Activated naive CD8-positive, alpha-beta T cell treated with anti-CD3 and anti-CD28 coated beads for 36 hours (primary cell): ENCODE results near the gene KIF13A. TPM values are rescaled to one million over a fixed set of nuclear protein-coding genes. Genes with fewer than 3 reads are reported as not detected.
"Not testable (repeated sequence)": the region's sequence is repeated elsewhere in the genome, so short reads cannot be mapped to it uniquely, and the experiment has no call there.

Experiments used
- DNase-seq: peaks from one replicate; pipeline ENCODE4 v3.0.0; 2021
- H3K27ac Mint-ChIP-seq: one replicate; pipeline ENCODE4 v1.8.0; 2022; ENCODE audit warnings: mild to moderate bottlenecking, moderate library complexity, mixed read lengths
- H3K27me3 Mint-ChIP-seq: one replicate; pipeline ENCODE4 v1.8.0; 2022; ENCODE audit warnings: mild to moderate bottlenecking, mixed read lengths
- H3K36me3 Mint-ChIP-seq: one replicate; pipeline ENCODE4 v1.8.0; 2021; ENCODE audit warnings: mild to moderate bottlenecking, mixed read lengths
- H3K4me1 Mint-ChIP-seq: one replicate; pipeline ENCODE4 v1.8.0; 2021; ENCODE audit warnings: mixed read lengths
- H3K4me3 Mint-ChIP-seq: one replicate; pipeline ENCODE4 v1.8.0; 2022; ENCODE audit warnings: mild to moderate bottlenecking, moderate library complexity, mixed read lengths
- H3K9me3 Mint-ChIP-seq: one replicate; pipeline ENCODE4 v1.8.0; 2022; ENCODE audit warnings: mixed read lengths
- total RNA-seq, 2 experiments: library from RNA; stranded (reverse); gene quantifications; one replicate each; pipeline ENCODE4 v1.2.3, GENCODE V29; 2021

The KIF13A gene
- total RNA-seq, 2 experiments from 2014 or later: not detected

GRCh38 chr6:18016698-18017097 lies 29.3 kb upstream of the KIF13A start:
- no peaks in the 10 kb centered on the region for H3K36me3 Mint-ChIP-seq
- no peak for DNase-seq
- no peaks in the 10 kb centered on the region for H3K9me3 Mint-ChIP-seq
- no peak overlapping the region for H3K4me3 Mint-ChIP-seq
- no peaks in the 10 kb centered on the region for H3K4me1 Mint-ChIP-seq
- H3K27ac Mint-ChIP-seq: no peak overlapping the region
- H3K27me3 Mint-ChIP-seq: peaks cover 18% of the 10 kb centered on the region

- Mint-ChIP-seq H3K36me3 (no peaks in the 10 kb centered on the region), H3K4me3 (no peak overlapping the region), H3K27ac (no peak overlapping the region), H3K9me3 (no peaks in the 10 kb centered on the region), H3K27me3 (peaks cover 16% of the 10 kb centered on the region), H3K4me1 (no peaks in the 10 kb centered on the region)
- DNase-seq: no peak
Measured at GRCh38 chr6:18016133-18016532, 28.7 kb upstream of the KIF13A start.

GRCh38 chr6:18011287-18011686 lies 23.9 kb upstream of the KIF13A start:
- DNase-seq: no peak
- Mint-ChIP-seq H3K27ac (no peak overlapping the region), H3K36me3 (no peaks in the 10 kb centered on the region), H3K27me3 (peaks cover 3% of the 10 kb centered on the region), H3K9me3 (no peaks in the 10 kb centered on the region), H3K4me3 (no peak overlapping the region), H3K4me1 (no peaks in the 10 kb centered on the region)

- H3K27ac Mint-ChIP-seq, H3K4me3 Mint-ChIP-seq, H3K36me3 Mint-ChIP-seq: not testable (repeated sequence)
Measured at GRCh38 chr6:18010540-18010939, 23.1 kb upstream of the KIF13A start.

GRCh38 chr6:18004256-18004985 lies 17.0 kb upstream of the KIF13A start:
- no peaks in the 10 kb centered on the region for H3K36me3 Mint-ChIP-seq
- DNase-seq: no peak
- no peaks in the 10 kb centered on the region for H3K4me1 Mint-ChIP-seq
- H3K9me3 Mint-ChIP-seq: no peaks in the 10 kb centered on the region
- peaks cover 1% of the 10 kb centered on the region for H3K27me3 Mint-ChIP-seq
- no peak overlapping the region for H3K4me3 Mint-ChIP-seq
- H3K27ac Mint-ChIP-seq: no peak overlapping the region

More at GRCh38 chr6:18010540-18010939, 23.1 kb upstream of the KIF13A start:
- not testable (repeated sequence) for H3K27me3 Mint-ChIP-seq, H3K9me3 Mint-ChIP-seq, DNase-seq, H3K4me1 Mint-ChIP-seq

GRCh38 chr6:17999425-17999824 lies 12.0 kb upstream of the KIF13A start:
- H3K27ac Mint-ChIP-seq: no peak overlapping the region
- DNase-seq: no peak
- H3K4me3 Mint-ChIP-seq: no peak overlapping the region
- H3K27me3 Mint-ChIP-seq: peaks cover 45% of the 10 kb centered on the region
- no peaks in the 10 kb centered on the region for H3K9me3 Mint-ChIP-seq
- H3K4me1 Mint-ChIP-seq: no peaks in the 10 kb centered on the region
- H3K36me3 Mint-ChIP-seq: no peaks in the 10 kb centered on the region

- Mint-ChIP-seq H3K27me3 (peaks cover 55% of the 10 kb centered on the region), H3K36me3 (no peaks in the 10 kb centered on the region), H3K9me3 (no peaks in the 10 kb centered on the region), H3K27ac (no peak overlapping the region), H3K4me1 (no peaks in the 10 kb centered on the region), H3K4me3 (no peak overlapping the region)
- no peak for DNase-seq
Measured at GRCh38 chr6:17998442-17998841, 11.0 kb upstream of the KIF13A start.

GRCh38 chr6:17998003-17998402 lies 10.6 kb upstream of the KIF13A start:
- Mint-ChIP-seq H3K4me3 (no peak overlapping the region), H3K4me1 (no peaks in the 10 kb centered on the region), H3K9me3 (no peaks in the 10 kb centered on the region), H3K36me3 (no peaks in the 10 kb centered on the region), H3K27me3 (peaks cover 59% of the 10 kb centered on the region), H3K27ac (no peak overlapping the region)
- no peak for DNase-seq

GRCh38 chr6:17995414-17995813 lies 8.0 kb upstream of the KIF13A start:
- H3K27ac Mint-ChIP-seq: no peak overlapping the region
- no peaks in the 10 kb centered on the region for H3K4me1 Mint-ChIP-seq
- H3K36me3 Mint-ChIP-seq: no peaks in the 10 kb centered on the region
- DNase-seq: no peak
- H3K4me3 Mint-ChIP-seq: no peak overlapping the region
- peaks cover 84% of the 10 kb centered on the region for H3K27me3 Mint-ChIP-seq
- H3K9me3 Mint-ChIP-seq: no peaks in the 10 kb centered on the region

- no peak overlapping the region for H3K27ac Mint-ChIP-seq
- no peak for DNase-seq
- H3K36me3 Mint-ChIP-seq: no peaks in the 10 kb centered on the region
- H3K4me3 Mint-ChIP-seq: no peak overlapping the region
- H3K4me1 Mint-ChIP-seq: no peaks in the 10 kb centered on the region
- no peaks in the 10 kb centered on the region for H3K9me3 Mint-ChIP-seq
- peaks cover 94% of the 10 kb centered on the region for H3K27me3 Mint-ChIP-seq
Measured at GRCh38 chr6:17994019-17994418, 6.6 kb upstream of the KIF13A start.

- H3K4me3 Mint-ChIP-seq: peak overlapping the region; percentile 78
- H3K9me3 Mint-ChIP-seq: no peaks in the 10 kb centered on the region
- H3K27ac Mint-ChIP-seq: no peak overlapping the region
- H3K27me3 Mint-ChIP-seq: peaks cover 90% of the 10 kb centered on the region
- H3K4me1 Mint-ChIP-seq: peaks cover 9% of the 10 kb centered on the region
- H3K36me3 Mint-ChIP-seq: no peaks in the 10 kb centered on the region
- DNase-seq: no peak
Measured at GRCh38 chr6:17988422-17988944, 1.0 kb upstream of the KIF13A start.

- no peaks in the 10 kb centered on the region for H3K9me3 Mint-ChIP-seq
- H3K4me3 Mint-ChIP-seq: peak overlapping the region; percentile 78
- DNase-seq: peak; percentile 56
- H3K27me3 Mint-ChIP-seq: peaks cover 87% of the 10 kb centered on the region
- peaks cover 9% of the 10 kb centered on the region for H3K4me1 Mint-ChIP-seq
- no peaks in the 10 kb centered on the region for H3K36me3 Mint-ChIP-seq
- no peak overlapping the region for H3K27ac Mint-ChIP-seq
Measured at GRCh38 chr6:17987697-17988421, 424 bp upstream of the KIF13A start.

- Mint-ChIP-seq H3K9me3 (no peaks in the 10 kb centered on the region), H3K27ac (no peak overlapping the region), H3K4me1 (peaks cover 9% of the 10 kb centered on the region), H3K36me3 (no peaks in the 10 kb centered on the region), H3K4me3 (peak overlapping the region; percentile 43), H3K27me3 (peaks cover 87% of the 10 kb centered on the region)
- DNase-seq: peak; percentile 8
Measured at GRCh38 chr6:17986656-17987446, 584 bp downstream of the KIF13A start.

- peaks cover 83% of the 10 kb centered on the region for H3K27me3 Mint-ChIP-seq
- peaks cover 9% of the 10 kb centered on the region for H3K4me1 Mint-ChIP-seq
- no peaks in the 10 kb centered on the region for H3K36me3 Mint-ChIP-seq
- H3K9me3 Mint-ChIP-seq: no peaks in the 10 kb centered on the region
- DNase-seq: no peak
- no peak overlapping the region for H3K4me3 Mint-ChIP-seq
- H3K27ac Mint-ChIP-seq: no peak overlapping the region
Measured at GRCh38 chr6:17985934-17986655, 1.3 kb downstream of the KIF13A start.
